Thymus (tissue), 11 donors: Measurements from ENCODE around the gene DHX9. TPM values are rescaled to one million over a fixed set of nuclear protein-coding genes. Genes with fewer than 3 reads are reported as not detected.

ENCODE experiments used
- DNase-seq, 9 donors: peaks; one replicate each; pipeline ENCODE4 v3.0.0-alpha.2; 2013; ENCODE audit warnings: low spot score in 9 of 9, low read depth in 6 of 9, missing footprints in 1 of 9
- H3K27ac ChIP-seq, 2 donors: one replicate each; pipeline ENCODE4 v1.5.1; 2013; ENCODE audit warnings: control low read depth in 1 of 2, low read depth in 1 of 2, low read length in 1 of 2, mild to moderate bottlenecking in 1 of 2, moderate library complexity in 1 of 2
- H3K27me3 ChIP-seq, 2 donors: one replicate each; pipeline ENCODE4 v1.5.1; 2013; ENCODE audit warnings: low read length in 1 of 2; ENCODE audit not compliant: control insufficient read depth in 2 of 2, insufficient read depth in 1 of 2
- H3K36me3 ChIP-seq, 2 donors: one replicate each; pipeline ENCODE4 v1.5.1; 2013; ENCODE audit warnings: low read length in 1 of 2, mild to moderate bottlenecking in 1 of 2, moderate library complexity in 1 of 2; ENCODE audit not compliant: control insufficient read depth in 2 of 2, insufficient read depth in 2 of 2
- H3K4me1 ChIP-seq, 2 donors: one replicate each; pipeline ENCODE4 v1.5.1; 2013; ENCODE audit warnings: low read length in 2 of 2; ENCODE audit not compliant: control insufficient read depth in 2 of 2, insufficient read depth in 2 of 2
- H3K4me3 ChIP-seq, 2 donors: one replicate each; pipeline ENCODE4 v1.5.1; 2013; ENCODE audit warnings: low read length in 2 of 2, control low read depth in 1 of 2, mild to moderate bottlenecking in 1 of 2
- H3K9me3 ChIP-seq, 2 donors: one replicate each; pipeline ENCODE4 v1.5.1; 2013; ENCODE audit warnings: low read length in 1 of 2, mild to moderate bottlenecking in 1 of 2; ENCODE audit not compliant: control insufficient read depth in 2 of 2, insufficient read depth in 1 of 2
- WGBS: extraction: QIAGEN DNeasy Blood & Tissue Kit; methylation state at CpG from one replicate; pipeline ENCODE4 v1.1.7; 2013; 5-methylcytosine and 5-hydroxymethylcytosine counted together
- polyA plus RNA-seq: library from polyadenylated mRNA; stranded (reverse); fragments of 200-250 nt; gene quantifications from one replicate; pipeline ENCODE4 v1.2.3, GENCODE V29; 2013
- total RNA-seq: library from RNA; stranded (reverse); fragments of 120-200 nt; gene quantifications from one replicate; pipeline ENCODE4 v1.2.4, GENCODE V29; 2013
- donor health status: healthy.

The DHX9 gene
- total and polyA plus RNA-seq, 2 donors: 108 to 214 TPM

DNA sequence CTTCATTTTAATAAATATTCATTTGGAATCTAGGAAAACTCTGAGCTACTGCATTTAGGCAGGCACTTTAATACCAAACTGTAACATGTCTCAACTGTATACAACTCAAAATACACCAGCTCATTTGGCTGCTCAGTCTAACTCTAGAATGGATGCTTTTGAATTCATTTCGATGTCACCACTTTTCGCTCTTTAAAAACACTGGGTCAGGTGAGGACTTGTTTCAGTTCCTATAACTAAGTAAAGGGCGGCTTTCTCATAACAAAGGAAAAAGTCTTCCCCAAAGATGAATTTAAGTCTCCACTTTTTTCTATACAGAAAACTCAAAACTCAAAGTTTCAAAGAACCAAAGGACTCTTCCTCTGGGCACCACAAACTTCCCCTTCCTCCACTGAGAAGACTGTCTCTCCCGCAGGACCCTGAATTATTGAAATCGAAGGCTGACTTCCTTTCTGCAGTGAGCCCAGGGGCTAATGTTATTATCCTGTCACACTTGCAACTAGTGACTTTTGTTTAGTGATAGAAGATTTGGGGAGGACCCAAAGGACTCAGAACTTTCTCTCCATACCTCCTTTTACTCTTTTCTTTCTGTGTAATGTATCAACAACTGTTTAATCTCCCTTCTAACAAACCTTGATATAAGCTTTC lies 9.7 kb upstream of the DHX9 start:
- 55% methylated on average over 5 of the region's 5 CpGs for WGBS
- Histone ChIP-seq H3K9me3 (no peaks in the 10 kb centered on the region), H3K4me1 (no peaks in the 10 kb centered on the region), H3K36me3 (no peaks in the 10 kb centered on the region), H3K4me3 (no peak overlapping the region), H3K27me3 (no peaks in the 10 kb centered on the region), H3K27ac (no peak overlapping the region)
- DNase-seq: no peak

DNA sequence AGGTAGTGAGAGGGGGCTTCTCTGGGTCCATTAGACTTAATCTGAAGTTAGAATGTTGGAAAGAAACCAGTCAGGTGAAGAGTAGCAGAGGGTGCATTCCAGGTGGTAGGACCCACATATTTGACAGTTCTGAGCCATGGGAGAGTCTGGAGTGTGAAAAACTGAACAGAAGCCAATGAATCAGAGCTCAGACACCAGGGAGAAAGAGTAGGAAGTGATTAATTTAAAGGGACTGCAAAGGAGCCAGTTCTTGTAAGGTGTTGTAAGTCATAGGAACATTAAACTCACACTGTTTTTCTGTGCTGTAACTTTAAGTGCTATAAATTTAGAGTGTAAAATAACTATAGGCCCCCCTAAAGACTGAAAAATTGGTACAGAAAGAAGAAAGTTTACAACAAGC lies 5.9 kb upstream of the DHX9 start:
- Histone ChIP-seq H3K27ac (no peak overlapping the region), H3K9me3 (no peaks in the 10 kb centered on the region), H3K4me3 (no peak overlapping the region), H3K27me3 (no peaks in the 10 kb centered on the region), H3K36me3 (no peaks in the 10 kb centered on the region), H3K4me1 (no peaks in the 10 kb centered on the region)
- no peak for DNase-seq

GRCh38 chr1:182834326-182834725 lies 4.8 kb upstream of the DHX9 start:
- Histone ChIP-seq H3K4me3 (no peak overlapping the region), H3K9me3 (no peaks in the 10 kb centered on the region), H3K36me3 (no peaks in the 10 kb centered on the region), H3K4me1 (peaks cover 0 to 5% of the 10 kb centered on the region in 2 donors), H3K27me3 (no peaks in the 10 kb centered on the region), H3K27ac (no peak overlapping the region)
- DNase-seq: no peak
- WGBS: 97% methylated on average over 2 of the region's 2 CpGs

DNA sequence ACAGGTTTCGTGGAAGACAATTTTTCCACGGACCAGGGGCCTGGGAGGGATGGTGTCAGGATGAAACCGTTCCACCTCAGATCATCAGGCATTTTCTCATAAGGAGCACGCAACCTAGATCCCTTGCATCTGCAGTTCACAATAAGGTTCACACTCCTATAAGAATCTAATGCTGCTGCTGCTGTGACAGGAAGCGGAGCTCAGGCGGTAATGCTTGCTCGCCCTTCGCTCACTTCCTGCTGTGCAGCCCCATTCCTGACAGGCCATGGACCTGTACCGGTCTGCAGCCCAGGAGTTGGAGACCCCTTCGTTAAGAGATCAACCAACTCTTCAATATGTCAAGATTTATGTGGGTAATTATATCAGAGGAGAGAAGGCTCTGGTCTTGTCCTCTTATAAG lies 3.3 kb upstream of the DHX9 start:
- Histone ChIP-seq H3K9me3 (no peaks in the 10 kb centered on the region), H3K27me3 (no peaks in the 10 kb centered on the region), H3K27ac (no peak overlapping the region), H3K4me1 (peaks cover 2 to 7% of the 10 kb centered on the region in 2 donors), H3K36me3 (no peaks in the 10 kb centered on the region), H3K4me3 (no peak overlapping the region)
- no peak for DNase-seq
- 93% methylated on average over 10 of the region's 10 CpGs for WGBS

DNA sequence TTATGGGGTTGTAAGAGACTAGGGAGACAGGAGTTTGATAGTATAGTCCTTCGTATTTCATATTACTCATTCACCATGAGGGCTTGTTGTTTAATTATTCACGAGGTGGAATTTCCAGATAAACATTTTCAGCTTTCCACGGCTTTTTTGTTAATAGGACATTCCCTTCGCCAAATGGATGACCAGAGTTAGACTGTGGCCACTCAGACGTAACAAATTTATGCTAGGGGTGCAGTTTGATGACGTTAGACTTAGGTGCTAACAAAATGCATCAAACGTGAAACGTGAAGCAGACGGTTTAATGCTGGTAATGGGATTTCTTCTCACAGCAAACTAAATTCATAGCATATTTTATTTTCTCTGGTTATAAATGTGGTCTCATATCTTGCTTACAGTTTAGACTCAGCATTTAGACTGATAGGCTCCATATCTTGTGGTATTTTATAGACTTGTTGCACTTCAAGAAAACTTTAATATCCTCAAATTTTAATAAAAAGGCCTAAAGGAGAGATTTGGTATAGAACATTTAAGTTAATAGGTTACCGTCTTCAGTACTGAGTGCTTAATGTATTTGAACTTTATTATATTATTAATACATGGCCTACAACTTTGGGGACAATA lies 2.3 kb downstream of the DHX9 start:
- no peak overlapping the region for H3K27ac ChIP-seq
- 71% methylated on average over 10 of the region's 10 CpGs for WGBS

DNA sequence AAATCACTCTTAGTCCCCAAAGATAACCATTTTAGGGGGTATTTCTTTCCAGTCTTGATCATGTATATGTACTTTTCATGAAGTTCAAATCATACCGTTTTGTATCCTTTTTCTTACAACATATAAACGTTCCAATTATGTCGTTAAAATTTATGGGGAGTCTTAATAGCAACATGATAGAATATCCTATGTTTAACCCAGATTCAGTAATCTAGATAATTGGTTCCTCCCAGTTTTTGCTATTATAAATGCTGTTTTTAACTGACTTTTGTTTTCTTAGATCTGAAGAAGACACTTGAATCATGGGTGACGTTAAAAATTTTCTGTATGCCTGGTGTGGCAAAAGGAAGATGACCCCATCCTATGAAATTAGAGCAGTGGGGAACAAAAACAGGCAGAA lies 3.1 kb downstream of the DHX9 start:
- DNase-seq: no peak
- H3K4me1 ChIP-seq: peaks cover 7 to 12% of the 10 kb centered on the region in 2 donors
- no peak overlapping the region for H3K27ac ChIP-seq
- no peak overlapping the region for H3K4me3 ChIP-seq
- WGBS: 66% methylated on average over 4 of the region's 4 CpGs
- H3K36me3 ChIP-seq: peaks cover 22 to 46% of the 10 kb centered on the region in 2 donors
- no peaks in the 10 kb centered on the region for H3K9me3 ChIP-seq
- H3K27me3 ChIP-seq: no peaks in the 10 kb centered on the region

More for the DNA sequence above, 2.3 kb downstream of the DHX9 start:
- no peak for DNase-seq
- no peaks in the 10 kb centered on the region for H3K9me3 ChIP-seq
- no peaks in the 10 kb centered on the region for H3K27me3 ChIP-seq
- peak overlapping the region; percentile 29 to 74 for H3K4me3 ChIP-seq
- H3K4me1 ChIP-seq: peaks cover 7 to 12% of the 10 kb centered on the region in 2 donors
- H3K36me3 ChIP-seq: peaks cover 21 to 40% of the 10 kb centered on the region in 2 donors

DNA sequence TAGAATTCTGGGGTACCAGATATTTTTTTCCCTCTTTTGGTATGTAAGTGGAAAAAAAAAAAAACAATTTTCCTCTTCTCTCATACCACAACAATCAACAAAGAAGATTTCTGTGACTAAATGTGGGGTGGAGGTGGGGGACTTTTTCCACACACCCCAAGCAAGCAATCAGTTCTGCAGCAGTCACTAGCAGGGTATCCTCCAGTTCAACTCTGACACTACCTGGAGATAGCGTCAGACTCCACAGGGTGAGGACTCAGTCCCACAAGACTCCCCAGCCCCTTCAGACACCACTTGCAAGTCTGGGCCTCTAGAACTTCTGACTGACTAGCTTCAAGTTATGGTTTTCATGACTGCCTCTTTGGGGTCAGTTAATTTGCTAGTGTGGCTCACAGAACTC lies 6.2 kb downstream of the DHX9 start:
- Histone ChIP-seq H3K9me3 (no peaks in the 10 kb centered on the region), H3K27ac (no peak overlapping the region), H3K4me3 (no peak overlapping the region), H3K4me1 (peaks cover 7% of the 10 kb centered on the region in 2 donors), H3K27me3 (no peaks in the 10 kb centered on the region), H3K36me3 (peaks cover 35 to 74% of the 10 kb centered on the region in 2 donors)
- 80% methylated on average over 1 of the region's 1 CpG for WGBS
- DNase-seq: no peak

DNA sequence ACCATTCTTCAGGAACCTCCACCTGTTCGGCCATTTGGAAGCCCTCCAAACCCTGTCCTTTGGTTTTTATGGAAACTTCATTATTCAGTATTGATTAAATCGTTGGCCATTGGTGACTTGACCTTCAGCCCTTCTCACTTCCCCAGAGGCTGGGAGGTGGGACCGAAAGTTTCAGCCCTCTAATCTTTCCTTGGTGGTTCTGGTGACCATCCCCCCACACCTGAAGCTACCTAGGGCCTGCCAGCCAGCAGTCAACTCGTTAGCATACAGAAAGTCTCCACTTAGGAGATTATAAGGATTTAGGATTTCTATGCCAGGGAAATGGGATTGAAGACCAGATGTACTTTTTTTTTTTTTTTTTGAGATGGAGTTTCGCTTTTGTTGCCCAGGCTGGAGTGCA lies 6.7 kb downstream of the DHX9 start:
- no peak for DNase-seq
- Histone ChIP-seq H3K27me3 (no peaks in the 10 kb centered on the region), H3K27ac (no peak overlapping the region), H3K4me1 (peaks cover 4% of the 10 kb centered on the region in 2 donors), H3K4me3 (no peak overlapping the region), H3K36me3 (peaks cover 37 to 79% of the 10 kb centered on the region in 2 donors), H3K9me3 (no peaks in the 10 kb centered on the region)
- WGBS: 96% methylated on average over 5 of the region's 5 CpGs

- Histone ChIP-seq H3K27ac (no peak overlapping the region), H3K4me1 (no peaks in the 10 kb centered on the region), H3K27me3 (no peaks in the 10 kb centered on the region), H3K36me3 (peaks cover 42 to 89% of the 10 kb centered on the region in 2 donors), H3K4me3 (no peak overlapping the region), H3K9me3 (no peaks in the 10 kb centered on the region)
- no peak for DNase-seq
Measured at GRCh38 chr1:182847105-182847504, 8.0 kb downstream of the DHX9 start.
